OCI-LY3 (cell line): ENCODE measurements around the gene EPN3.

Source experiments
- EZH2phosphoT487 ChIP-seq: fragments of 200-600 bp; shearing (Covaris generic); IDR thresholded peaks from 2 replicates; pipeline ENCODE4 v1.6.1; 2018; ENCODE audit warnings: antibody characterized with exemption, mixed run types, low read depth
- TF ChIP-seq, protein P1 (sequence below): fragments of 200-600, 300-600 bp; sonication (generic); IDR thresholded peaks from 2 replicates; pipeline ENCODE4 v1.5.1; 2014; ENCODE audit warnings: antibody characterized with exemption, low read length, low read depth

DNA sequence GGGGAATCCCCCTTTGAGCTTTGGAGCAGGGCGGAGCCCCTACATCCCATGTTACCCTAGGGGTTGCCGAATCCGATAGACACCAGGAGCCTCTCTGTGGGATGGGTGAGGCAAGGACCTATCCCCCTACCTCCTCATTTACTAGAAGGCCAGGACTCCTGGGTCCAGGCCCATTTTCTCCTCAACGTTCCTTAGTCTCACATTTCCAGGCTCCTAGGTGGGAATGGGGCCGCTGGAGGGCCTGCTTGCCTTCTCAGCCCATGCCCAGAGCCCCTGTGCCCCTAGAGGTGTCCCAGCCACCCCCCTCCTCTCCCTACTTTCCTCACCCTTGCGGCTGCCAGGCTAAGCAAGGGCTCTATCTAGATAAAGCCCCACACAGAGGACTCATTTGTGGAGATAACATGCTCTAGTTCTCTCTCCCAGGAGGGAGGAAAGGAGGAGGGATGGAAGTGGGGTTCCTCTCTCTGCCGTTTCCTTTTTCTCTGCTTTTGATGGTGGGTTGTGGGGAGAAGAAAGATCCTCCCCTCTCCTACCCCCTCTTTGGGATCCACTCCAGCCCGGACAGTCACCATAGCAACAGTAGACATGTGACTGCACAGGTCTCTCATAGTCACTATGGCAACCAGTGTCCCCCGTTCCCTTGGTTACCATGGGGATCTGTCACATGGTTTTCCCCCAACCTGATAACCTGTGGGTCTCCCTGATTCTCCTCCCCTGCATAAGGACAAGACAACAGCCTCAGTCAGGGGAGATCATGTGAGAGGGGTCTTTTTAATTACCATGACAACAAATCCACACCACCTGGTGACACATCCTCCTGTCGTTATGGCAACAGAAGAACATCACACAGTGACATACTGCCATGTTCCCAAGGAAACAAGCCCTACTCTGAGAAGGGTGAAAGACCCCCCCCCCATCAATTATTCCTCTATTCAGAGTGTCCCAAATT is 33.1 kb downstream of the EPN3 start:
- TF ChIP-seq, protein P1, sequence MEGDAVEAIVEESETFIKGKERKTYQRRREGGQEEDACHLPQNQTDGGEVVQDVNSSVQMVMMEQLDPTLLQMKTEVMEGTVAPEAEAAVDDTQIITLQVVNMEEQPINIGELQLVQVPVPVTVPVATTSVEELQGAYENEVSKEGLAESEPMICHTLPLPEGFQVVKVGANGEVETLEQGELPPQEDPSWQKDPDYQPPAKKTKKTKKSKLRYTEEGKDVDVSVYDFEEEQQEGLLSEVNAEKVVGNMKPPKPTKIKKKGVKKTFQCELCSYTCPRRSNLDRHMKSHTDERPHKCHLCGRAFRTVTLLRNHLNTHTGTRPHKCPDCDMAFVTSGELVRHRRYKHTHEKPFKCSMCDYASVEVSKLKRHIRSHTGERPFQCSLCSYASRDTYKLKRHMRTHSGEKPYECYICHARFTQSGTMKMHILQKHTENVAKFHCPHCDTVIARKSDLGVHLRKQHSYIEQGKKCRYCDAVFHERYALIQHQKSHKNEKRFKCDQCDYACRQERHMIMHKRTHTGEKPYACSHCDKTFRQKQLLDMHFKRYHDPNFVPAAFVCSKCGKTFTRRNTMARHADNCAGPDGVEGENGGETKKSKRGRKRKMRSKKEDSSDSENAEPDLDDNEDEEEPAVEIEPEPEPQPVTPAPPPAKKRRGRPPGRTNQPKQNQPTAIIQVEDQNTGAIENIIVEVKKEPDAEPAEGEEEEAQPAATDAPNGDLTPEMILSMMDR, result no peak
- no peak for TF ChIP-seq EZH2phosphoT487
